ENCODE results near the gene FMO1.
"Not testable (repeated sequence)": the region's sequence is repeated elsewhere in the genome, so short reads cannot be mapped to it uniquely, and the experiment has no call there.

GRCh38 chr1:171224257-171224656 lies 24.0 kb upstream of the FMO1 start:
- not testable (repeated sequence) for TF ChIP-seq CTCF (conservative IDR thresholded peaks at IDR 0.05 in 1 of 2, IDR thresholded peaks at IDR 0.05 in 1 of 2; ENCODE audit: extremely low read depth in 1 of 2, insufficient read depth in 1 of 2, low read depth in 1 of 2, low read length in 2 of 2); EZH2 (IDR thresholded peaks at IDR 0.05; ENCODE audit: borderline replicate concordance, low read length)

All from mammary epithelial cell (primary cell).